NCI-H2196 (cell line): ENCODE data around the gene DGKG.

Source experiments
- DNase-seq: peaks from one replicate; lab custom pipeline; 2025; ENCODE audit not compliant: unreplicated experiment; lab: John Stamatoyannopoulos, UW

DGKG gene

DNA sequence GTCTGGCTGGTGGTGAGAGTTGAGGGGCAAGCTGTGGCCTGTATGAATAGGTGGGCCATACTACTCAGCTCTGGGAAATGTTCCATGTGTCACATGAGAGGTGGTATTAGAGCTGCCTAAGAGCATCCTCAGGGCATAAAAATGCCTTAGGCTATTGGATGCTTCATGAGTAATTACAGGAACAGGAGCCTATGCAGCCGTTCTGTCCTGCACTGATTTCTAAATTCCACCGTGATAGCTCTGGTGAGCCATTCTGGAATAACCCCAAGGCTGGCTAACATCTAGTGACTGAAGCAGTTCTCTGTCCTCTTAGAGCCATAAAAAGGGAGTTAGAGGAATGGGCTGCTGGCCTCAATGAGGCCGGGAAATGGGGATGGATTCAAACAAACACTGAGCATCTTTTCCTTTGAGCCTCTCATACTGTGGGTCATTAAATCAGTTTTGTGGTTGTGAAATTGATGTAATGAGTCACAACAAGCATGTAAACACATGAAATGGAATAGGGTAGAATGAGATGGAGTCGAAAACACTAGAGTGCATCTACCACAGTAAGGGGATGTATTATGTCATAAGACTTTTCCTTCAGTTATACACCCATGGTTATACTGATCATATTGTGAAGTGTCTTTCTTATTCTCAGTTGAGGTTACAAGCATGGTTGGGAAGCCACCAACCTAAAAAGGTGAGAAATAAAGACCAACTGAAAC lies 41.0 kb downstream of the DGKG start:
- no peak for DNase-seq

DNA sequence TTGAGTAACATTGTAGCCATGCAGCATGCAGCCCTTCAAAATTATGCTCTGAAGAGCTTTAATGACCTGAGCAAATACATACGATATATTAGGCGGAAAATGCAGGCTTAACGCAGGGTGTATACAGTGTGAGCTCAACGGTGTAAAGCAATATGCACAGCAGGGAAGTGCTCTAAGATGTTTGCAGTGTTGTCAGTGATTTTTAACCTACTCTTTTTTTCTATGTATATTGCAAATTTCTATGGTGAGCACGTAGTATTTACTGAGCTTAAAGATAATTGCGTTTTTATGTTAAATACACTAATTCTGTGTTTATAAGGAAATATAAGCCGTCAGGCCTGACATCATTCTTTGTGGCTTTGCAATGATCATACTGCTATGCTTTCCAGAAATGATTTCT lies 42.1 kb downstream of the DGKG start:
- DNase-seq, result no peak

DNA sequence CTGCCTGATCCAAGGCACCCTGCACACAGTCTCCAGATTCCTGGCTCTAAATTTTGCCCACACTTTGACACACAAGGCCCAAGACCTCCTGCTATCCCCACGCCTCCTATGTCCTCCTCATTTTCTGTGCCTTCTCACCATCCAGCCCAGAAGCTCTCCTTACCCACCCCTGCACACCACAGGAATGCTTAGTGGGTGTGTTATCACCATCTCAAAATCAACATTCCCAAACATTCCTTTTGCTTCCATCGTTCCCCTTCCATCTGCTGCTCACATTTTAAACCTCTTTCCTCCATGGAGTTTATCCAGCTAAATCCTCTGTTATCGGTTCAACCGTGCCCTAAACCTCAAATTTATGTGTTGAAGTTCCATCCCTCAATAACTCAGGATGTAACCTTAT lies 43.9 kb downstream of the DGKG start:
- DNase-seq, result no peak

DNA sequence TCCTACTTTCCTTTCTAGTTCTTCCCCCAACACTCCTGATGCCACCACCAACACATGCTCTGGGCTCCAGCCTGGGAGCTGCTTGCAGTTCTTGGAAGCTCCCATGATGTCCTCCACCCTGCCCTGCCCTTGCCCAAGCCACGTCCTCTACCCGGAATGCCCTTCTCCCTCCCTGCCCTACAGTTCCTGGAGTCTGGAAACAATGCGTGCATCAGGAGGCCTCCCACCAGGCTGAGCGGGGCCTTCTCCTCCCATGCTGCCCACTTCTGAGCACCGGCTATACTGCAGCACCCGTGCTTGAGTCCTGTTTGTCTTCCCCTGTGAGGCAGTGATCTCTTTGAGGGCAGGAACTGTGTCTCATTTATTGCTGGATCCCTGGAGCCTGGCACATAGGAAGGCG lies 44.6 kb downstream of the DGKG start:
- DNase-seq, result no peak

- DNase-seq, result no peak
Measured at GRCh38 chr3:186316666-186317260, 45.3 kb downstream of the DGKG start.

DNA sequence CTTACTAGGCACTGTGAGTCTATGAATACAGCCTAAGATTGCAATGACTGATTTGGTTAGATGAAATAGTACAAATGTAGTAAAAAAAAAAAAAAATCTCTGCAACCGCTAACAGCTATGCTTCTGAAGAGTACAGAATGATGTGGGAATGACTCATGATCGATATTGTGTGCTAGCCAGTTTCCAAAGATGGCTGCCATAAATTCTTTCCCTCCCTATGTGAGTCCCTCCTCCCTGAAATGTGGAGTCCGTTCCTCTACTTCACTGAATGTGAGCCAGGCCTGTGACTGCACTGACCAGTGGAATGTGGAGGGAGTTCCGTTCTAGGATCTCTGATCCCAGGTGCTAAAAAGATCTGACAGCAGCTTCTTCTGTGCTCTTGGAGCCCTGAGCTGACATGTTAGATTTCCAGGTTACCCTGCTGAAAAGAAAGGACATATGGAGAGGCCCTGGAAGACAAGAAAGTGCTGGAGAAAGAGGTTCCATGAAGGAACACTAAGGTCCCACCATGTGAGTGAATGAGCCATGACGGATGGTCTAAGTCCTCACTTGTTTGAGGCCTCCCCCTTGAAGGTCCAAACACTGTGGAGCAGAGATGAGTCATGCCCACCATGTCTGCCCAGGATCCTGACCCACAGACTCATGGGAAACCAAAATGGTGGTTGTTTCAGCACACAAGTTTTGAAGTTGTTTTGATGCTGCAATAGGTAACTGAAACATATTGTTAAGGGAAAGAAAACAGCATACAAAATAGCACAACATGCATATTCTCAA lies 46.3 kb downstream of the DGKG start:
- DNase-seq, result no peak

- no peak for DNase-seq
Measured at GRCh38 chr3:186314896-186315295, 47.1 kb downstream of the DGKG start.

- no peak for DNase-seq
Measured at GRCh38 chr3:186311441-186311840, 50.6 kb downstream of the DGKG start.

DNA sequence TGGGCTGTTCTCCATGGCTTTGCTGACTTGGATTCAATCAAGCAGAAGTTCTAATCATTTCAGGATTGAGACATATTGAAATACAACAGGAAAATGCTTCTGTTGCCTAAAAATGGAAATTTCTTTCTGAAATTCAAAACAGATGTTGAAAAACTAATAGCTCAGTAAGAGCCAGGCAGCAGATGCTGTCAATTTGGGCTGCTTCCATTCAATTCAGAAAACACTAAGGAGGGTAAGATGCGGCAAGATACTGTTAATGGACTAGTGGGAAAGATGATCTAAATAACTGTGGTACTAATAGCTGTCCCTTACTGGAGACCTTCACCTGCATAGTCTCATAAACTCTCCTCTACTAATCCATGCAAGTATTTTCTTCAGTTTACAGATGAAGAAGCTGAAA lies 53.5 kb downstream of the DGKG start:
- no peak for DNase-seq

- DNase-seq, result no peak
Measured at GRCh38 chr3:186307594-186308221, 54.3 kb downstream of the DGKG start.

- DNase-seq, result no peak
Measured at GRCh38 chr3:186305286-186305685, 56.7 kb downstream of the DGKG start.

DNA sequence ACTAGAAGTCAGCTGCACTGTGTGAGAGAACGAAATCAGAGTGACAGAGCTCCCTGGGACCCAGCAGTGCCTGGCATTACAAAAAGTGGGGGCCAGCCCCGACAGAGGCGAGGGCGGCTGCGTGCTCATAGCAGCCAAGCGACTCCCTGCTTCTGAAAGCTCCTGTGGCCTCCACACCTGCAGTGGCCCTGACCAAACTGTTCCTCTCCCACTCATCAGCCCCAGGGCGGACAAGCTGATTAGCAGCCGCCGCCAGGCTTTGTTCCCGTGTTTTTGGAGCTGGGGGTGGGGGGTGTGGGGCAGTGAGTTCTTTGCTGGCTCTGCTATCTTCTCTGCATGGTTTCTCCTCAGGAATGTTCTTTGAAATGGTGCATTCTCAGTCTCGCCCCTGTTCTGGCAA lies 58.1 kb downstream of the DGKG start:
- no peak for DNase-seq

GRCh38 chr3:186299327-186299726 lies 62.7 kb downstream of the DGKG start:
- DNase-seq, result no peak

- DNase-seq, result peak; percentile 71
Measured at GRCh38 chr3:186298876-186299275, 63.2 kb downstream of the DGKG start.

GRCh38 chr3:186290796-186291195 lies 71.2 kb downstream of the DGKG start:
- no peak for DNase-seq

GRCh38 chr3:186287711-186288110 lies 74.3 kb downstream of the DGKG start:
- DNase-seq, result no peak

GRCh38 chr3:186286114-186286513 lies 75.9 kb downstream of the DGKG start:
- DNase-seq, result no peak

- no peak for DNase-seq
Measured at GRCh38 chr3:186284661-186285060, 77.4 kb downstream of the DGKG start.

DNA sequence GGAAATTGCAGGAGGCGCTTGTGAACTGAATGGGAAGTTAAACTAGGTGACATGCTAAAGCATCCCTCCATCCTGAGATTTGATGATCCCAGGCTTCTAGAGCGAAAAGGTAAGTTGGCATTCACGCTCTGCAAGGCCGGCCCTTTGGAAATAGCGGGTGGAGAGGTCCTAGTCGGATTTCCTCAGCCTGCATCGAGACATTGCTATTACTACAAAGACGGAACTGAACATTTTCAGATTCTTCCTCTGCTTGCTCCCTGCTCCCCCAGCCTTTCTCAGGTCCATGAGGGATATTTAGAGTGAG lies 77.7 kb downstream of the DGKG start:
- no peak for DNase-seq

DNA sequence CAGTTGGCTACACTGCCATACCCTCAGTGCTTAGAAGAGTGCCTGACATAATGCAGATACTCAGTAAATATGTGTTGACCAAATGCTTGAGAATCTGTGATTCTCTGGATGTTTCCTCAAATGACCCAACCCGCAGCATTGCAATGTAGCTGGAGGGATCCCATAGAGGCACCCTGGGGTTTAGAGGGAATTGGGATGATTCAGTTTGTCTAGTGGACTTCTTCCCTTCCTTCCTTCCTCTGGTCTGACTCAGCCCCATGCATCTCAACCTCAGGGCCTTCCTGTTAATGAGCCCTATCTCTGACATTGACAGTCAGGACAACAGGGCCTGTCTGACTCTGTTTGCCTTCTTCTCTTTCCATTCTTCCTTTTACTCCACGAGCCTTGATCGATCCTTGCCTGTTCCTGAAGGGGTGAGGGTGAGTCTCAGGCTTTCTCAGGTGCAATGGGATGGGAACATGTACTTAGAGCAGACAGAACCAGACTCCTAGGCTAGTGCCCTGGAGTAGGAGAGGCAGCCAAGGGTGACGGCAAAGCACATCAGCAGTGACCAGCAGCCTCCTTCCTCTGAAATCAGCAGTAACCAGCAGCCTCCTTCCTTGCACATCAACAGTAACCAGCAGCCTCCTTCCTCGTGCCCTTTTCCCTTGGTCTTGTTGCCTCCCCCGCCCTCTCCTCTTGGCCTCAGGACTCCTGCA lies 78.2 kb downstream of the DGKG start:
- DNase-seq, result no peak

DNA sequence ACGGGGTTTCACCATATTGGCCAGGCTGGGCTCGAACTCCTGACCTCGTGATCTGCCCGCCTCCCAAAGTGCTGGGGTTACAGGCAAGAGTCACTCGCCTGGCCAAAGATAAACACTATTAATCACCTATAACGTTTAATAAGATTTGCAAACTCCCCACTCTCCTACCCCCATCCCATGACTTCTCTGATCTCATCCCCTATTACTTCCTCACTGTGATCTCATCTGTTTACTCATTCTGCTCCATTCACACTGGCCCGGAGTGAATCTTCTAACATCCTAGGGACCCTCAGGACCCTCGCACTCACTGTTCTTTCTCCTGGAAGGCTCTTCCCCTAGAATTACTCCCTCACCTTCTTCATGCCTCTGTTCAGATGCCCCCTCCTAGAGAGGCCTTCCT lies 78.9 kb downstream of the DGKG start:
- DNase-seq, result no peak
